ENCODE results near the gene EIF2S3. TPM values are rescaled to one million over a fixed set of nuclear protein-coding genes. Genes with fewer than 3 reads are reported as not detected.

Gene EIF2S3
- total RNA-seq, 1 donor from 2014 or later: 168 TPM

Other genes starting within 250 kb of the EIF2S3 start
- 26.2 TPM for gene APOO, start 147.0 kb upstream of the EIF2S3 start, total RNA-seq
- not detected for gene CXorf58, start 146.9 kb upstream of the EIF2S3 start, total RNA-seq
- 6.2 TPM for gene KLHL15, start 27.8 kb upstream of the EIF2S3 start, total RNA-seq
- 66.4 TPM for gene ZFX, start 94.8 kb downstream of the EIF2S3 start, total RNA-seq

Data from mucosa of gallbladder (tissue), 1 donor.